SU-DHL-6 (cell line): ENCODE data around the gene HOXD12.

Source experiments
- H2AFZ ChIP-seq: fragments of 200-600 bp; sonication (generic); 2 replicates; pipeline ENCODE4 v1.6.1; 2014; ENCODE audit warnings: low read depth, mild to moderate bottlenecking, moderate library complexity, mixed read lengths, antibody characterized with exemption, low read length; ENCODE audit not compliant: severe bottlenecking
- H3F3A ChIP-seq: fragments of 200-600 bp; shearing (Covaris generic); 2 replicates; pipeline ENCODE4 v1.6.0; 2016; ENCODE audit warnings: antibody characterized with exemption, mild to moderate bottlenecking; ENCODE audit not compliant: insufficient read depth
- H3K27ac ChIP-seq: fragments of 200-600 bp; sonication (generic); 2 replicates; pipeline ENCODE4 v1.5.1; 2016; ENCODE audit warnings: low read depth, mild to moderate bottlenecking, low read length, moderate library complexity, mixed read lengths
- H3K27me3 ChIP-seq: fragments of 200-600 bp; sonication (generic), shearing (Covaris generic); 2 replicates; pipeline ENCODE4 v1.6.0; 2014; ENCODE audit warnings: mild to moderate bottlenecking, low read length
- H3K36me3 ChIP-seq: fragments of 200-600 bp; sonication (generic); 2 replicates; pipeline ENCODE4 v1.6.1; 2014; ENCODE audit warnings: mild to moderate bottlenecking, low read length, mixed read lengths
- H3K4me2 ChIP-seq: fragments of 300-600, 200-600 bp; shearing (Covaris generic), sonication (generic); 2 replicates; pipeline ENCODE4 v1.6.0; 2014; ENCODE audit warnings: low read length, low read depth, mild to moderate bottlenecking; ENCODE audit not compliant: poor library complexity, severe bottlenecking
- H3K4me3 ChIP-seq: fragments of 200-600 bp; sonication (generic); 2 replicates; pipeline ENCODE4 v1.5.1; 2014; ENCODE audit warnings: antibody characterized with exemption, low read length, mild to moderate bottlenecking, mixed read lengths; ENCODE audit not compliant: insufficient read depth, poor library complexity, severe bottlenecking
- H3K79me2 ChIP-seq: fragments of 200-600 bp; sonication (generic); 2 replicates; pipeline ENCODE4 v1.6.1; 2014; ENCODE audit warnings: mild to moderate bottlenecking, low read length, moderate library complexity; ENCODE audit not compliant: insufficient read depth
- H3K9ac ChIP-seq: fragments of 200-600 bp; sonication (generic); 2 replicates; pipeline ENCODE4 v1.7.0; 2014; ENCODE audit warnings: mild to moderate bottlenecking, low read length
- H3K9me2 ChIP-seq: fragments of 200-600 bp; sonication (generic); replicated peaks from 2 replicates; pipeline ENCODE4 v1.6.1; 2014; ENCODE audit warnings: low read length; ENCODE audit not compliant: insufficient read depth
- H3K9me3 ChIP-seq: fragments of 200-600 bp; sonication (generic); 2 replicates; pipeline ENCODE4 v1.6.1; 2014; ENCODE audit warnings: low read length, mixed read lengths; ENCODE audit not compliant: insufficient read depth
- H4K20me1 ChIP-seq: fragments of 200-600 bp; sonication (generic); 2 replicates; pipeline ENCODE4 v1.6.1; 2014; ENCODE audit warnings: low read depth, mild to moderate bottlenecking, antibody characterized with exemption, low read length, moderate library complexity, mixed read lengths
- CTCF ChIP-seq: fragments of 200-600 bp; sonication (generic); IDR thresholded peaks from one replicate; pipeline ENCODE4 v1.5.1; 2017; ENCODE audit warnings: antibody characterized with exemption, mild to moderate bottlenecking, low read length, moderate library complexity; ENCODE audit not compliant: insufficient read depth, poor library complexity, severe bottlenecking
- EZH2phosphoT487 ChIP-seq: fragments of 200-600 bp; sonication (generic), shearing (Covaris generic); conservative IDR thresholded peaks from 2 replicates; pipeline ENCODE4 v1.6.1; 2018; ENCODE audit warnings: mild to moderate bottlenecking, antibody characterized with exemption, low read length, moderate library complexity, mixed read lengths

HOXD12 gene

GRCh38 chr2:176103194-176103593 is 3.6 kb downstream of the HOXD12 start:
- H3K27me3 ChIP-seq, result no peaks in the 10 kb centered on the region
- H3F3A ChIP-seq, result no peaks in the 10 kb centered on the region
- H2AFZ ChIP-seq, result no peak overlapping the region
- H3K79me2 ChIP-seq, result no peaks in the 10 kb centered on the region
- H3K9ac ChIP-seq, result no peak overlapping the region
- no peak overlapping the region for H3K4me3 ChIP-seq
- H3K9me3 ChIP-seq, result no peaks in the 10 kb centered on the region
- H3K36me3 ChIP-seq, result no peaks in the 10 kb centered on the region
- H3K4me2 ChIP-seq, result no peak overlapping the region
- TF ChIP-seq CTCF (no peak), EZH2phosphoT487 (no peak)
- H3K27ac ChIP-seq, result no peak overlapping the region
- H4K20me1 ChIP-seq, result no peaks in the 10 kb centered on the region
- H3K9me2 ChIP-seq, result no peaks in the 10 kb centered on the region

- no peaks in the 10 kb centered on the region for H3K9me2 ChIP-seq
- no peaks in the 10 kb centered on the region for H3K79me2 ChIP-seq
- H3K4me3 ChIP-seq, result no peak overlapping the region
- no peaks in the 10 kb centered on the region for H3K9me3 ChIP-seq
- H3F3A ChIP-seq, result no peaks in the 10 kb centered on the region
- TF ChIP-seq EZH2phosphoT487 (no peak), CTCF (no peak)
- H2AFZ ChIP-seq, result no peak overlapping the region
- no peaks in the 10 kb centered on the region for H3K27me3 ChIP-seq
- H3K4me2 ChIP-seq, result no peak overlapping the region
- no peak overlapping the region for H3K9ac ChIP-seq
- no peaks in the 10 kb centered on the region for H4K20me1 ChIP-seq
- no peak overlapping the region for H3K27ac ChIP-seq
- no peaks in the 10 kb centered on the region for H3K36me3 ChIP-seq
Measured at GRCh38 chr2:176103742-176104315, 4.2 kb downstream of the HOXD12 start.

DNA sequence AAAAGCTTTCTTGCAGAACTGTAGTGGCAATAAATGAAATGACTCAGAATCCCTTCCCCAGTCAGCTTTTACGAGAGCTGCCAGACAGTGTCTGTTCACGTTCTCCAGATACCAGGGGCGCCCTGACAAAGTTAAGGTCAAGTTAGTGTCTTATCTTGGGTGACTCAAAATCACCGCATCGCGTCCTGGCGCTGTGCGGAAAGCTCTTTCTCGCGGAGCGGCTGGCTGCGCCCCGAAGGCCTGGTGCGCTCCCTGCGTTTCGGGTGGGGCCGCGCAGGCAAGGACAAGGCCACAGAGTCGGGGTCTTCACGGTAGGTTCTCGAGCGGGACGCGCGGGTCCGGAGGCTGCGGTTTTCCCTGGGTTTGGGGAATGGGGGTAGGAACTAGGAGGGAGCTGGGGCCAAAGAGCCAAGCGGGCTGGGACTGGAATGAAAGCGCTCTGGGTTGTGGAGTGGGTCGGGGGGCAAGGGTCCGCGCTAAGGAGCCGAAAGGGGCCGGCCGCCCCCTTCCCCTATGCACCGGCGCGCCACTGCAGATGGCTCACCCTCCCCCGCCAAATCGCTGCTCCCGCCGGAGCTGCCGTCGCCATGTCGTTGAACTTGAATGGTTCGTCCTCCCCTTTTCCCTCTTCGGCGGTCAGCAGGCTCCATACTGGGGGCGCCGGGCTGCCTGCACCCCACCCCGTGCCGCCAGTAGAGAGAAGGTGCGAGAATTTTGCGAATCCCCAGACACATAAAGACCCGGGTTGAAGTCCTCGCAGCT is 4.9 kb downstream of the HOXD12 start:
- Histone ChIP-seq H3K27me3 (no peaks in the 10 kb centered on the region), H3K9me3 (no peaks in the 10 kb centered on the region), H3K9me2 (no peaks in the 10 kb centered on the region), H2AFZ (no peak overlapping the region), H3K4me3 (no peak overlapping the region), H4K20me1 (no peaks in the 10 kb centered on the region), H3K27ac (no peak overlapping the region), H3K4me2 (no peak overlapping the region), H3F3A (no peaks in the 10 kb centered on the region), H3K79me2 (no peaks in the 10 kb centered on the region), H3K36me3 (no peaks in the 10 kb centered on the region), H3K9ac (no peak overlapping the region)
- TF ChIP-seq CTCF (no peak), EZH2phosphoT487 (no peak)
